NOMO-1 (cell line): ENCODE data around the gene CPNE2.
"Not testable (repeated sequence)": the region's sequence is repeated elsewhere in the genome, so short reads cannot be mapped to it uniquely, and the experiment has no call there.

Experiments used
- DNase-seq, 2 experiments: peaks; one replicate each; lab custom pipeline; 2025; ENCODE audit not compliant: unreplicated experiment in 2 of 2; lab: John Stamatoyannopoulos, UW

The CPNE2 gene

DNA sequence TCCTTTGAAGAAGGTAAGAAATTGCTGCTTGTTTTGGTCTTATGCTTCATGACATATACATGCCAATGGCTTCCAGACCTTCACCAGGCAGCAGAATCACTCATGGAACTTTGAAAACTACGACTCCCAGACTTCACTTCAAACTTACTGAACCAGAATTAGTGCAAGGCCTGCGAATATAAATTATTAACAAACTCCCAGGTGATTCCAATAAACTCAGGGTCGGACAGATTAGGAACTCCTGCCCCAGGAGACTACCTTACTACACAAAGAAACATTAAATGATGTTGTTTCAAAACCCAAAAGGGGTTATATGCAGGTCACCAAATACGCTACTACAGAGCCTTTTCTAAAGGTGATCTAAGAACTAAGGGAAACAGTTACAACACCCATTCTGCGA is 73.1 kb downstream of the CPNE2 start:
- no peak for DNase-seq

DNA sequence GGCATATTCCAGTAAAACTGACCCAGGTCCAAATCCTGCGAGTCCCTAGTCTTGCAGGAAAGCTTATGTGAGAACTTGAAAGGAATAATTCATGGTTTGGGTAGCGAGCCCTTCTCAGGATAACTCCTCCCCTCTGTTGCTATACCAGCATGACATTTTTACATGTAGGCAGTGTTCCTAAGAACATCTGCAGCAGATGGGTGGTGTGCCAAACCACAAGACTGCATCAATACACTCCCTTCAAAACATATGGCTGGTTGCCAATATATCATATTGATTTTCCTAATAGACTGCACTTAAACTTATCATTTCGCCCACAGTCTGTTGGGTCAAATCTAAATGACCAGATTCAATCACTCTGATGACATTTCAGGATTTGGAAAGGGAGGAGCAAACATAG is 73.6 kb downstream of the CPNE2 start:
- DNase-seq = no peak

DNA sequence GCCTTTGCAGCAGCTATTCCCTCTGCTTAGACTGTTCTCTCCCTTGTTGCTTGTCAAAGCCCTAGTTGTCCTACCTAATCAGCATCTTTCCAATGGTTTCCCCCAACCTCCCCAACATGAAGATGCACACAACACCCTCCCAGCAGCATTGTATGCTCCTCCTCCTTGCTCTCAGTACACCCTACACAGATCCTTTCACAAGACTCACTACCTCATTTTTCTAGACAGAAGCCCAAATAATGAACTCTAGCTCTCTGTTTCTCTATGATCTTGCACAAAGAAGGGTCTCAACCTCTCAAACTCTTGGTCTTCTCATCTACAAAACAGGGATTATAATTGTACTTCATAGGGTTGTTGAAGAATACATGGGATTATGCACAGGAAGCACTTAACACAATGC is 74.1 kb downstream of the CPNE2 start:
- no peak for DNase-seq

DNA sequence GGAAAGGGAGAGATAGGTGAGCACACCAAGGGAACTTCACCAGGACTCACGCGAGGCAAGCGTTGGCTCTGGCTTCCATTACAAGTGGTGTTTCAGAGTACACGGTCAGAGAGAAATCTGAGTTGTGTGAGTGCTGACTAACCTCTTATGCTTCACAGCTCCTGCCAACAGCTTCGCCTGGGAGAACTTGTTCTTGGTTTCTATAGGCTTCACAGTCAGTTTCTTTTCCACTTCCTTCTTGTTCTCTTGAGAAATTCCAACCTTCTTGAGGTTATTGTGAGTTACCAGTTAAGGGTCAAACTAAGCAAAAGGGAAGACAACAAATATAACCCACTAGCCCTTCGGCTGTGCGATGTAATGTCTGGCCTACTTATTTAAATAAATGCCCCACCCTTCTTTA is 74.6 kb downstream of the CPNE2 start:
- peak; percentile 16 to 53 for DNase-seq

DNA sequence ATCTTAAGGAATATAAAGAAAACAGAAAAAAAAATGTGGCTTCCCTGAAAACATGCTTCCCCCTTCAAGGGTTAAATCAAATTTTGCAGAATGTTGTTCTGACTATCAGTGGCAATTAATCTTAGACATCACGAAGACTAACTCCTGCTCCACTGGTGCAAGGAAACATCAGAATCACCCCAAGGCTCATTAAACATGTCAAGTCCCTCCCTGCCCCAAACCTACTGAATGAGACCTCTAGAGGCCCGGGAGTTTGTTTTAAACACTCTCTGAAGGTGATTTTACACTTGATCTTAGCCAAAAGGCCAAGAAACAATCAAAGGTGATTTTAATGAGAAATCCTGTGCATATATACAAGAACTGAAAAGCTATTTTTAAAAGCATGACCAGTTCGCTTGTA is 75.2 kb downstream of the CPNE2 start:
- DNase-seq = no peak

DNA sequence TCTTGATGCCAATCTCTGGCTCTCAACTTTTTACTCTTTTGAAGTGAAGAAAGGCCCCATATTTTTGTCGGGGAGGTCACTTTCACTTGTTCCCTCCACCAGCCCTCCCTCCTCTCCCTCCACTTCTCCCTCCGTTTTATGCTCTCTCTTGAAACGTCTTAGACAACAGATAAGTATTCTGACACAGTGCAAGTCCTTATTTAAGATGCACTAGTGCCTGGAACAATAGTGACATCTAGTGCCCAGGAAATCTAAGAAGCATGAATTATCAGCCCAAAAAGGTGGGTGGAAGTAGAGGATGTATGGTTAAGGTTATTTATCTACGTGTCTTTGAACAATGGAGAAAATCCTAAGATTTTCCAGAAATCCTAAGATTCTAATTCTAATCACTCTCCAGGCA is 75.6 kb downstream of the CPNE2 start:
- peak; percentile 62 to 83 for DNase-seq

DNA sequence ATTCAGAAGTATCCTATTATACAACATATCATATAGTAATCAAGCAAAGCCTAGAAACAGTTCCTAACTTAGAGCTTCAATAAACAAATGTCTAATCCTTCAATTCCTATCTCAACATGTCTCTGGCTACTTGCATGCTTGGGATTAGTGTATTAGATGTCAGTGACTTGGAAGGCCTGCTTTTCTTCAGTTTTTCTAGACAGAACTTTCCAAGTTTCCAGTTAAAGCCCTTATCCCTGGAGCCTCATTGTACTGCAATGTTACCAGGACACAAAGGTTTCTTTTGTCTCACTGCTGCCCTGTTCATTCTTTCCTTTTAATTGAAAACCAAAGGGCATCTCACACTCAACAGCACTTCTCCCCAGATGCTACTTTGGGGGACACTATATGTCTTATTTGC is 76.9 kb downstream of the CPNE2 start:
- no peak for DNase-seq

DNA sequence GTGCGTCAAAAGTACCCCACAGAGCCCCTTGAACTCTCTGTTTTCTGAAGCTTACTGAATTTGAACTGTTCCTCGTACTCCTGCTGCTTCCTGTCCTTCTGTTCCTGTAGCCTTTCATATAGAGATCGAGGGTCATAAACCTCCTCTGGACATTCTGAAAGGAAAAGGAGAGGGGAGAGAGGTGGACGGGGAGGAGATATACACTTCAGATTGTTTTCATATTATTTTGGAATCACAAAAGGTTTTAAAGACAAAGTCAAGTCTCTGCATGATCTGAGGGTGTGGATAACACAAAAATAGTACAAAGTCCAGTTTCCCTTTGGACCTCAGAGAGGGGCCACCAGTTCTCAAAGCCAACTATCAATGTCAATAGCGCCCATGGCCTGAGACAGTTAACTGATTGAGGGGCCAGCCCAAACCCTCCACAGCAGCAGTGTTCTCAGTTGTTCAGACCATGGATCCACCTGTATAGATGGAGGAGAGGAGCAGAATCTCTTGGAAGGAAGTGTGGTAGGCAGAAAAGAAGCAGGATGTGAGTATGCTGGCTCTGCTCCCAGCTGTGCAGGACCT is 80.4 kb downstream of the CPNE2 start:
- DNase-seq = no peak

DNA sequence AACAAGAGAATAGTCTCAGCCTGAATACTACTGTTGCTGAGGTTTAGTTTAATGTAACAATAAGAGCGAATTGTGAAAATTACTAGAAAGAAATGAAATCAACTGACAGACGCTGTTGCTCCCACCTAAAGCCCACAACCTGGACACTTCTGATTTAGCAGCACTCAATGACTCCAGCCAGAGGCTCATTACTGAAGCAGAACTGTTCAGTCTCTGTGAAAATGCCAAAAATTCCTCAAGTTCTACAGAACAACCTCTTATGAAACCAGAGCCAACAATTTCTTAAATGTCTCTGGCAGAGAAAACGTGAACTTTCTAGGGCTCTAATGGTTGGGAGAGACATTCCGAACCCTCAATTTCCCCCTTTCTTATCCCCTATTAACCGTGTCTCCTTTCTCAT is 83.5 kb downstream of the CPNE2 start:
- DNase-seq = no peak

DNA sequence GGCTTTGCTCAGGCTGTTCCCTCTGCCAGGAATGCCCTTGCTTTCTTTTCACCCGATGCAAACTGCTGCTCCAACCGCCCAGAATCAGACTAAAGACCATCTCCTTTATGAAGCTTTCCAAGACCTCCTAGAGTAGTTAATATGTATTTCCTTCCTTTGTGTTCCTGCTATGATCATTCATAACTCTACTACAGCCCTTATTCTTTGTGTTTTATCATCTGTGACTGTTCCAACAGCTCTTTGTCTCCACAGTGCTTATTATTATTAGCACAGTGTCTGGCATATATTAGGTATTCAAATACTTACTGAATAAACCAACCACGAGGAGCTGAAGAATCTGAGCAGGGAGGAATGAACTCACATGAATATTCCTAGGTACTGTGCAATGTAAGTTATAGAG is 85.8 kb downstream of the CPNE2 start:
- DNase-seq = no peak

DNA sequence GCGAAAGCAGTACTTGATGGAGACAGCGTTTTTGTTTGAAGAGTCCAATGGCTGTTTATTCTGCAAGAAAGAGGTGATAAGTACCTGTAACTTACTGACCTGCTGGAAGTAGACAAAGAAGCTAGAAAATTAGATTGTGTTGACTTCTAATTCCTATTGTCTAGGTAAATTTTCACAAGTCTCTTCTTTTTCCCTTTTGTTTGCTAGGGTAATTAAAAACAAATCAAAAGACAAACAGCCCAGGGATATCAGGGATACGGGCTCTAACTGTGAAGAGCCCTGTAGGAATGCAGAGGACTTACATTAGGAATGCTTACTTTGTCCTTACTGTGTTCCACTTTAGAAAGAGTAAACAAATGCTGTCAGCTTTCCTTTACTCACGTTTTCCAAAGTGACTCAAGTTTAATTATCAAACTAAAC is 86.4 kb downstream of the CPNE2 start:
- no peak for DNase-seq

DNA sequence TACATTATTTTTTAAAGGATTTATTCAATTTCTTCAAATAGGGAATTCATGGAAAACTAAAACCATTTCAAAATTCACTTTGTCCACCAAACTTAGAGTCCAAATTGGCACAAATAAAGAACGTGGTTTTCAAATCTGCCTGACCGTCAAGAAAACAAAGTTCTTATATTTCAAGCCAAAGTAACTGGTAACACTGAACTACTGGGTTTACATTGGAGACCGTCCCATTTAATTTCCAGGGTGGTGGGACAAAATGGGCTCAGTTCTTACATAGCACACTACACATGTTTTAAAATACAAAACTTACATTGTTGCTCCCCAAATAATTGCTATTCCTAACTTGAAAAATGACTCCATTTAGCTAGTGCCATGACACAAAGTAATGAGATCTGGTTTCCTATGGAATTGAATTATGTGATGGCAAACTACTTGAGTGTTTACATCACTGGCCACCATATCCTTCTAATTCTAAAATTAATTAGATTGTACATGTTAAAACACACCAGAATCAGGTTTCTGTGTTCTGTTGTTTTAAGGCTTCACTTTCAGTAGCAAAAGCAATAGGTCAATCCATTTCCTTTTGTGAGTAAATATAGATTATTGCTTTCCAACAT is 86.9 kb downstream of the CPNE2 start:
- no peak for DNase-seq

DNA sequence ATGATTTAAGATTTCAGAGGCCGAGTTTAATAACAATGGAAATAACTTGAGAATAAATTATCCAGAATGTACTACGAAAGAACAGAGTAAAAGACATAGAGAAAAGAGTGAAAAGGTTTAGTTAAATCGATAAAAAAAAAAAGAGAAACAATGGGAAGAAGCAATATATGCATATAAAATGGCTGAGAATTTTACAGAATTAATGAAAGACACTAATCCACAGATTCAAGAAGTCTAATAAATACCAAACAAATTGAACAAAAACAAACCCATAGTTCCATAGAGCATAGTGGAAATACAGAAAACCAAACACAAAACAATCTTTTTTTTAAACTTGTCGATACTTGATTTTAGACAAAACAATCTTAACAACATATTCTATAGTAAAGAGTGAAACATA is 91.7 kb downstream of the CPNE2 start:
- DNase-seq = no peak

DNA sequence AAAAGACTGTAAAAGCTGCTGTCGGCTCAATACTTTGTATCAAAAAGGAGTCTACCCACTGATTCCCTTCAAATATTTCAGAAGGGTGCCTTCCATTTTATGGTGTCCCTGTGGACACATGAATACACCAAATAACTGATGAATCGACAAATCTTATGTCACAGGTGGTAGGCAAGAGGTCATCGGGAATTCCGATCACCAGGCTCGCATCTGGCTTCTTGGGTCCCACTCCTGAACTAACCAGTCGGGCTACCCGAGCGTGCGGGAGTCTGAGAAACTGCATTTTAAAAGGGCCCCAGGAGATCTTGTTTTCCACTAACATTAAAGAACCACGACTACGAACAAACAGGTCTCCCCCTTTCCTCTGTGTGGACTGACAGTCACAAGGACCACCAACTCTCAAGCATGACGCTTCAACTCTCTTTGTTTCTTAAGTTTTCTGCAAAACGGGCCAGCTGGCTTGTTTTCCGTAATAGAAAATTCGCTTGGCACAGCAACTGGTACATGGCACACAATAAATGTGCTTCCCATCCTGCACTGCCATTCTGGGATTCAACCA is 92.6 kb downstream of the CPNE2 start:
- DNase-seq = no peak

DNA sequence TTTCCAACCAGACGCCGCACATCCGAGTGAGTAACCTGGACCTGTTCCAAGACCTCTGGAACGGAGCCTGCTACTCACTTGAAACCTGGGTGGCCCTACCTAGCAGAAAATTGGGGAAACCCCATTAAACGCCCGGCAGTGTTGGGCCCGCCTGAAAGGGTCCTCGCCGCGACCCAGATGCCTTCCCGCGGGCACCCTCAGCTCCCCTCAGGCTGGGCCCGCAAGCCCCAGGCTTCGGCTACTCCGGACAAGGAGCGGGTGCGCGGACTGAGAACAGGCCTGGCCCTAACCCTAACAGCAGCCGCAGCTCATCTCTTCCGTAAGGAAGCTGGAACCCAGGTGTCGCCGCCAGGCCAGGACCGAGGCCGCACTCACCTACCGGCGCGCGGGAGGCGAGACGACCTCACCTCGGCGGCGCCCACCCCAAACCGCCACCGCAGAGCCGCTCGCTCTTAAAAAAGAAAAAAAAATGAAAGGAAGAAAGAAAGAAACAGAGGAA is 93.1 kb downstream of the CPNE2 start:
- peak in 1 of 2 experiments; percentile 36 for DNase-seq

DNA sequence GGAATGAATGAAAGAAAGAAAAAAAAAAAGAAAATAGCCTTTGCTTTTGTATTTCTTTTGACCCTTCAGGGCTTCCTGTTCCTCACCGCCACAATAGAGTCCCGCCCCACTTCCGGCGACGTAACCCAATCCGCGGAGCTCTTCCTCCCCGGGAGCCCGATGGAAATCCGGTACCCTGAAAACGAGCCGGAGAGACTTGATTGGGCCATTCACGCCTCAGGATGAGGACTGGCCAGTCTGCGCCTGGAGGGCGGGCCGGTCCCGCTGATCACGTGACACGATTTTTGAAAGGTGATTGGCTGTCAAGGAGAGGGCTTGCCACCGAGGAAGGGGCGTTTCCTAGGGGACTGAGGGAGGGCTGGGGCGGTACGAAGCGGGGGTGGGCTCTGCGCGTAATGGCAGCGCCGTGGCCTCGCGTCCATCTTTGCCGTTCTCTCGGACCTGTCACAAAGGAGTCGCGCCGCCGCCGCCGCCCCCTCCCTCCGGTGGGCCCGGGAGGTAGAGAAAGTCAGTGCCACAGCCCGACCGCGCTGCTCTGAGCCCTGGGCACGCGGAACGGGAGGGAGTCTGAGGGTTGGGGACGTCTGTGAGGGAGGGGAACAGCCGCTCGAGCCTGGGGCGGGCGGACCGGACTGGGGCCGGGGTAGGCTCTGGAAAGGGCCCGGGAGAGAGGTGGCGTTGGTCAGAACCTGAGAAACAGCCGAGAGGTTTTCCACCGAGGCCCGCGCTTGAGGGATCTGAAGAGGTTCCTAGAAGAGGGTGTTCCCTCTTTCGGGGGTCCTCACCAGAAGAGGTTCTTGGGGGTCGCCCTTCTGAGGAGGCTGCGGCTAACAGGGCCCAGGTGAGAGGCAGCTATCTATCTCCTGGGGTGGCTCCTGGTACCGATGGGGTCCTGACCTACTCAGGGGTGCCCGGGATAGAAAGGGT is 93.8 kb downstream of the CPNE2 start, which contains the start of the genes PSME3IP1 and RSPRY1:
TSS of gene PSME3IP1 (minus strand) at position 95 of the 927 bp plus-strand sequence. CDS start 12,185 bp downstream, outside the sequence.
TSS of gene RSPRY1 (plus strand) at position 385 of the 927 bp plus-strand sequence. CDS start 18,330 bp downstream, outside the sequence.
- peak; percentile 98 for DNase-seq

DNA sequence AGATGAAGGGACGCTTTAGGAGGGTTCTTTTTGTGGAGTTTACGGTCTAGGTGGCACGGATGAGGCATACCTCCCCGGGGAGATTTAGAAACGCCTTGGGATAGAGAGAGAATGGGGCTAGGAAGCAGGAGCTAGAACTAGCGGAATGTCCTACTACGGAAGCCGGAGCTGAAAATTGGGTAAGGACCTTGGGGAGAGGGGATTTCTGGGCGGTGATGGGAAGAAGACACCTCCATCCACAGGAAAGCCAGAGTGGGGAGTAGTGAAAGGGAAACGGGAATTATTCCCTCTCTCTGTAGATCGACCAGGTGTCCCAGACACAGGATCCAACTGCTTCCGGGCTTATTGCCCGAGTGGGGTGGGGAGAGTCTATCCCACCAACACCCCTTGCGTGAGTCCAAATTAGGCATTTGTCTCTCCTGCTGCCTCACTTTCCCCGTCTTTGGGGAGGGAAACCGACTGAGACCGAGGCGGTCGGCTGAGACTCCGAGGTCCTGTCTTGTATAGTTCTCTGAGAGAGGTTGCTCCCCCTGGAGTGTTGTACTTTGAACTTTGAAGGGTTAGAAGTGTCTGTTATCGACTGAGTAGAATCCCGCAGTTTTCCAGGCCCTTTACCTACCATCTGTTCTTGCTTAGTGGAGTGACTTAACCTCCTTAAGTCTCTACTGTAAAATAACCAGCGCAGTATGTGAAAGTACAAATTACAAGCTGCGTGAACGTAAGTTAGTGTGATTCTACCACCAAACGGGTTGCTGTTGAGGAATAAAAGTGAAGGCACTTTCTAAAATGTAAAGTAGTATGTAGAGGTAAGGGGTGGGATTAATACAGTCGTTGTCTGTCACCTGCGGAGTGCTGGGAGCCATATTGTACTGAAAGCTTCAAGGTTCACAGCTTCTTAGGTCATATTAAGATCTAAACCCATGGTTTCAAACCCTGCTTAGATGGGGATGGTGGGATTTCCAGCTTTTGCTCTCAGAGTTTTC is 94.8 kb downstream of the CPNE2 start:
- DNase-seq = peak; percentile 15

DNA sequence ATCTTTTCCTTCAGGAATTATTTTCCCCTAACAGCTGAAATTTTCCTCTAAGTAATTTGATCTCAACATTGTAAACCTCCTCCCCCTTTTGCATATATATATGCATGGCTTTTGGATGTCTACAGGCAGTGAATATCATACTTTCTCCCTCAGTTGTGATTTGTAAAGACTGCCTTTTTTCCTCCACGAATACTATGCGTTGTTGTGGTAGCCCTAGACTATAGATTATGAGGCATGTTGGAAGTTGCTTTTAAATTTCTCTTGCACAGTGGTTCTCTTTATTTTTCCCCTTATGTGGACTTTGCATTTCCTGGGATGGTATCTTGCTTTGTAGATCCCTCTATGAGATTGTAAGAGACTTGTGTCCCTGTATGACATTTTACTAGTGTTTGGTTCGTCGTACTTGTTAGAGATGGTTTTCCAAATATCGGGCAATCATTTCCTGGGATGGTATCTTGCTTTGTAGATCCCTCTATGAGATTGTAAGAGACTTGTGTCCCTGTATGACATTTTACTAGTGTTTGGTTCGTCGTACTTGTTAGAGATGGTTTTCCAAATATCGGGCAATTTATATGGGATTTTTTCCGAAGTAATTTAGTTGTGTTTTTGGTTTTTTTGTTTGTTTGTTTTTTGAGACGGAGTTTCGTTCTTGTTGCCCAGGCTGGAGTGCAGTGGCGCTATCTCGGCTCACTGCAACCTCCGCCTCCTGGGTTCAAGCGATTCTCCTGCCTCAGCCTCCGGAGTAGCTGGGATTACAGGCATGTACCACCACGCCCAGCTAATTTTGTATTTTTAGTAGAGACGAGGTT is 95.7 kb downstream of the CPNE2 start:
- not testable (repeated sequence) for DNase-seq

DNA sequence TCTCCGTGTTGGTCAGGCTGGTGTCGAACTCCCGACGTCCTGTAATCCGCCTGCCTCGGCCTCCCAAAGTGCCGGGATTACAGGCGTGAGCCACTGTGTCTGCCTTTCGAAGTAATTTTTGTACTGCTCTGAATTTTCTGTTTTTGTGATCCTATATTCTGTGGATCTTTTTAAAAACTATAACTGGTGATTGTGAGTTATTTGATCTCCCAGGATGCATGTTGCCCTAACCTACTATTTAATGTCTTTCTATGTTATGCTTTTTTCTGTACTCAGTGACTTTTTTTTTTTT is 96.3 kb downstream of the CPNE2 start:
- DNase-seq = no peak
